ENCODE measurements around the gene CTTN. TPM values are rescaled to one million over a fixed set of nuclear protein-coding genes. Genes with fewer than 3 reads are reported as not detected.

CTTN gene
- total and polyA plus RNA-seq, 2 of the 13 experiments (the other 11 are each of a cell fraction or from before 2014, with no cell fraction given), result 84.4 to 114 TPM

- no peak for DNase-seq (ENCODE audit: low spot score)
- H3K27ac ChIP-seq (ENCODE audit: extremely low read length, insufficient read depth, low read length), result no peak overlapping the region
- H3K9me3 ChIP-seq (ENCODE audit: low read length), result no peaks in the 10 kb centered on the region
- H2AFZ ChIP-seq (ENCODE audit: low read length), result no peak overlapping the region
- no peaks in the 10 kb centered on the region for H3K36me3 ChIP-seq (replicated peaks in 1 of 2; ENCODE audit: control insufficient read depth in 1 of 2, insufficient read depth in 2 of 2, low read length in 2 of 2)
- no peak for FAIRE-seq
- in situ Hi-C loops (cut with HindIII; ENCODE audit: extremely low pct_ligation_motif_present, low pct_unique_long_range_greater_than_20kb), result loop anchor here (5.0 to 25.0 kb wide), 2 partner anchors 291 to 946 kb away; no protein-coding TSS in a partner anchor
- H3K4me2 ChIP-seq (ENCODE audit: low read depth, low read length), result no peak overlapping the region
- no peaks in the 10 kb centered on the region for H3K4me1 ChIP-seq (ENCODE audit: insufficient read depth, low read length)
- ATAC-seq, result peak; percentile 6
- CTCF ChIA-PET (ENCODE audit: low intra/inter-chr PET ratio, low total read pairs), result no interaction called here
- intact Hi-C loops (cut with micrococcal nuclease; ENCODE audit: unreplicated experiment), result no loop called here
- TF ChIP-seq SIX4 (CRISPR knock-in tag; IDR thresholded peaks at IDR 0.05) (no peak), AKNA (CRISPR knock-in tag; IDR thresholded peaks at IDR 0.05; ENCODE audit: borderline replicate concordance) (no peak), CREB1 (IDR thresholded peaks at IDR 0.05) (peak; percentile 83), CREB1 (CRISPR knock-in tag; IDR thresholded peaks at IDR 0.05) (no peak), ATF7 (IDR thresholded peaks at IDR 0.05) (peak; percentile 20; the same call in 1 of the 2 replicates), ATF7 (CRISPR knock-in tag; IDR thresholded peaks at IDR 0.05) (no peak)
- TF ChIP-seq, protein P1, sequence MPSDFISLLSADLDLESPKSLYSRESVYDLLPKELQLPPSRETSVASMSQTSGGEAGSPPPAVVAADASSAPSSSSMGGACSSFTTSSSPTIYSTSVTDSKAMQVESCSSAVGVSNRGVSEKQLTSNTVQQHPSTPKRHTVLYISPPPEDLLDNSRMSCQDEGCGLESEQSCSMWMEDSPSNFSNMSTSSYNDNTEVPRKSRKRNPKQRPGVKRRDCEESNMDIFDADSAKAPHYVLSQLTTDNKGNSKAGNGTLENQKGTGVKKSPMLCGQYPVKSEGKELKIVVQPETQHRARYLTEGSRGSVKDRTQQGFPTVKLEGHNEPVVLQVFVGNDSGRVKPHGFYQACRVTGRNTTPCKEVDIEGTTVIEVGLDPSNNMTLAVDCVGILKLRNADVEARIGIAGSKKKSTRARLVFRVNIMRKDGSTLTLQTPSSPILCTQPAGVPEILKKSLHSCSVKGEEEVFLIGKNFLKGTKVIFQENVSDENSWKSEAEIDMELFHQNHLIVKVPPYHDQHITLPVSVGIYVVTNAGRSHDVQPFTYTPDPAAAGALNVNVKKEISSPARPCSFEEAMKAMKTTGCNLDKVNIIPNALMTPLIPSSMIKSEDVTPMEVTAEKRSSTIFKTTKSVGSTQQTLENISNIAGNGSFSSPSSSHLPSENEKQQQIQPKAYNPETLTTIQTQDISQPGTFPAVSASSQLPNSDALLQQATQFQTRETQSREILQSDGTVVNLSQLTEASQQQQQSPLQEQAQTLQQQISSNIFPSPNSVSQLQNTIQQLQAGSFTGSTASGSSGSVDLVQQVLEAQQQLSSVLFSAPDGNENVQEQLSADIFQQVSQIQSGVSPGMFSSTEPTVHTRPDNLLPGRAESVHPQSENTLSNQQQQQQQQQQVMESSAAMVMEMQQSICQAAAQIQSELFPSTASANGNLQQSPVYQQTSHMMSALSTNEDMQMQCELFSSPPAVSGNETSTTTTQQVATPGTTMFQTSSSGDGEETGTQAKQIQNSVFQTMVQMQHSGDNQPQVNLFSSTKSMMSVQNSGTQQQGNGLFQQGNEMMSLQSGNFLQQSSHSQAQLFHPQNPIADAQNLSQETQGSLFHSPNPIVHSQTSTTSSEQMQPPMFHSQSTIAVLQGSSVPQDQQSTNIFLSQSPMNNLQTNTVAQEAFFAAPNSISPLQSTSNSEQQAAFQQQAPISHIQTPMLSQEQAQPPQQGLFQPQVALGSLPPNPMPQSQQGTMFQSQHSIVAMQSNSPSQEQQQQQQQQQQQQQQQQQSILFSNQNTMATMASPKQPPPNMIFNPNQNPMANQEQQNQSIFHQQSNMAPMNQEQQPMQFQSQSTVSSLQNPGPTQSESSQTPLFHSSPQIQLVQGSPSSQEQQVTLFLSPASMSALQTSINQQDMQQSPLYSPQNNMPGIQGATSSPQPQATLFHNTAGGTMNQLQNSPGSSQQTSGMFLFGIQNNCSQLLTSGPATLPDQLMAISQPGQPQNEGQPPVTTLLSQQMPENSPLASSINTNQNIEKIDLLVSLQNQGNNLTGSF (CRISPR knock-in tag; IDR thresholded peaks at IDR 0.05), result no peak
- 19% methylated on average over 4 of the region's 10 CpGs for WGBS (ENCODE audit: low lambda C conversion rate)
- no peaks in the 10 kb centered on the region for H4K20me1 ChIP-seq (ENCODE audit: insufficient read depth, low read length)
- no peaks in the 10 kb centered on the region for H3K79me2 ChIP-seq (ENCODE audit: insufficient read depth, low read length)
- no peak overlapping the region for H3K9ac ChIP-seq (ENCODE audit: insufficient read depth, low read depth, low read length)
- H3K4me3 ChIP-seq (replicated peaks in 1 of 3; ENCODE audit: insufficient read depth in 1 of 3, low read depth in 2 of 3, low read length in 3 of 3), result no peak overlapping the region
- POLR2A ChIA-PET, result no interaction called here
- BruUV-seq (replicated peaks), result no TSS peak
- 0 out of 5 replicates have a peak, but pooled peaks cover 0 to 14% of the 10 kb centered on the region in 2 experiments for H3K27me3 ChIP-seq (ENCODE audit: control insufficient read depth in 1 of 2, insufficient read depth in 2 of 2, low read length in 2 of 2)
Measured at GRCh38 chr11:70466154-70466553, 67.8 kb downstream of the CTTN start.

Data from HepG2 (cell line).